ENCODE results near the gene UFSP2.

DNA sequence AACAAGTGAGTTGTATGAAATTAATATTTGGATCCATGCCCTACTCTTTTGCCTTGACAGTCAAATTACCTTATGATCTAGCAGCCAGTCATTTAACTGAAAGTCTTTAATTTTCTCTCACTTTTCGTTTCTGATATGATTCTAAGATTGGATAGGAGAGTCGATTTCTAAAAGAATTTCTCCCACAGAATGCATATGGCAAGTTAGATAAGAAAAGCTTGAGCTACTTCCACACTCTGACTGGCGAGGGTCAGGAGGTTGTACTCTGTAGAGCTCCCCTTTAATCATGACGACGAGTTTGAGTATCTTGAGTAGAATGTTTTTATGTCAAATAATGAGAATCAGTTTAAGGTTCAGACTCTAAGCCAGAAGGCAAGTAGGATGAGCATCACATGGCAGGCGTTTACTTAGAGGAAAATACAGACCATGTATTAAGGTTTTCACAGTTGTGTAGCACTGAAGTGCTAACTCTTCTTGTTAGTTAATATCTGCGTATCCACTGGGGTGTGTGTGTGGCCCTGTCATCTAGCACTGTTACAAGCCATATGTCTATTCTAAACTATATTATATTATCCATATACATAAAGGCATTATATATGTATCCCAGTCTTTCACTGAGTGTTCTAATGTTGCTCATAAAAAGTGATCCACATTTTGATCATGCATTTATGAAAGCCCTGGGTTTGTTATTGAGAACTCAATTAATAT is 67.9 kb downstream of the UFSP2 start:
- TF ChIP-seq, protein P1, sequence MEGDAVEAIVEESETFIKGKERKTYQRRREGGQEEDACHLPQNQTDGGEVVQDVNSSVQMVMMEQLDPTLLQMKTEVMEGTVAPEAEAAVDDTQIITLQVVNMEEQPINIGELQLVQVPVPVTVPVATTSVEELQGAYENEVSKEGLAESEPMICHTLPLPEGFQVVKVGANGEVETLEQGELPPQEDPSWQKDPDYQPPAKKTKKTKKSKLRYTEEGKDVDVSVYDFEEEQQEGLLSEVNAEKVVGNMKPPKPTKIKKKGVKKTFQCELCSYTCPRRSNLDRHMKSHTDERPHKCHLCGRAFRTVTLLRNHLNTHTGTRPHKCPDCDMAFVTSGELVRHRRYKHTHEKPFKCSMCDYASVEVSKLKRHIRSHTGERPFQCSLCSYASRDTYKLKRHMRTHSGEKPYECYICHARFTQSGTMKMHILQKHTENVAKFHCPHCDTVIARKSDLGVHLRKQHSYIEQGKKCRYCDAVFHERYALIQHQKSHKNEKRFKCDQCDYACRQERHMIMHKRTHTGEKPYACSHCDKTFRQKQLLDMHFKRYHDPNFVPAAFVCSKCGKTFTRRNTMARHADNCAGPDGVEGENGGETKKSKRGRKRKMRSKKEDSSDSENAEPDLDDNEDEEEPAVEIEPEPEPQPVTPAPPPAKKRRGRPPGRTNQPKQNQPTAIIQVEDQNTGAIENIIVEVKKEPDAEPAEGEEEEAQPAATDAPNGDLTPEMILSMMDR (IDR thresholded peaks at IDR 0.05; ENCODE audit: insufficient read depth, low read depth, low read length): no peak
- no peak for TF ChIP-seq EZH2 (IDR thresholded peaks at IDR 0.05; ENCODE audit: insufficient read depth, low read length)
